Pancreas (tissue), 10 donors: ENCODE results near the gene FGD5. TPM values are rescaled to one million over a fixed set of nuclear protein-coding genes. Genes with fewer than 3 reads are reported as not detected.

Source experiments
- ATAC-seq, 4 donors: fragments of 200-7000 bp; cut with Tn5 transposase; one replicate each; pipeline versions ENCODE4 v1.8.0 to v1.9.1; 2020; ENCODE audit warnings: mild to moderate bottlenecking in 4 of 4, moderate library complexity in 4 of 4
- DNase-seq, 6 donors: peaks; one replicate each; pipeline ENCODE4 v3.0.0-alpha.2; 2020
- FAIRE-seq: peaks from 2 replicates; lab custom pipeline; 2012; peaks lifted over from hg19 to GRCh38; lab: Jason Lieb, UNC
- H3K27ac ChIP-seq, 4 donors: fragments of 200-600 bp; sonication (generic); 1 replicate in 3 of 4; 2 replicates in 1 of 4; pipeline versions ENCODE4 v1.5.0 to v1.8.0; 2020
- H3K27me3 ChIP-seq, 4 donors: fragments of 200-600 bp; one replicate each; pipeline ENCODE4 v1.8.0; 2021
- H3K36me3 ChIP-seq, 3 donors: fragments of 200-600 bp; sonication (generic) in 1 of 3; one replicate each; pipeline versions ENCODE4 v1.5.0 to v1.8.0; 2020 to 2021
- H3K4me1 ChIP-seq, 3 donors: fragments of 200-600 bp; one replicate each; pipeline ENCODE4 v1.8.0; 2021
- H3K4me3 ChIP-seq, 4 donors: fragments of 200-600 bp; sonication (generic) in 2 of 4; one replicate each; pipeline versions ENCODE4 v1.5.0 to v1.8.0; 2020 to 2021
- H3K9me3 ChIP-seq, 4 donors: fragments of 200-600 bp; one replicate each; pipeline ENCODE4 v1.8.0; 2021
- WGBS, 2 donors: extraction: QIAGEN DNeasy Blood & Tissue Kit; methylation state at CpG; one replicate each; pipeline ENCODE4 v1.1.7; 2013; 5-methylcytosine and 5-hydroxymethylcytosine counted together
- intact Hi-C, 3 donors: fragments of 100-400 bp; cut with DNase I; formaldehyde crosslinking; loops; one replicate each; pipeline versions ENCODE4 v1.11.1 to v1.14.2; 2022
- polyA plus RNA-seq, 2 donors: library from polyadenylated mRNA; stranded (reverse); fragments of 200-250 nt; gene quantifications; one replicate each; pipeline ENCODE4 v1.2.3, GENCODE V29; 2013
- total RNA-seq, 6 donors: library from RNA; stranded (reverse); fragmentation: NEBNext Ultra II Directional in 4 of 6; extraction: Animal tissue kit (Norgen Biotek cat#: 25700) in 4 of 6; gene quantifications; one replicate each; pipeline versions ENCODE4 v1.2.1 to v1.2.4, GENCODE V29; 2021 to 2023
- TF ChIP-seq, protein P1 (sequence below), 4 donors: fragments of 200-600 bp; sonication (generic) in 3 of 4; IDR thresholded peaks; one replicate each; pipeline versions ENCODE4 v1.5.0 to v1.8.0; 2021; ENCODE audit warnings: antibody characterized with exemption in 4 of 4
- donor health status: healthy with polysubstance abuse.
- donor health status: DM: no; HTN: no; CAD: no; lungs with moderate emphysema.
- donor health status: DM: no; HTN: no; CAD: no.
- donor health status: control.
- donor health status: control.
- donor health status: Bipolar disorder and iron deficiency.
- donor health status: DM: yes; HTN: yes; CAD: no.
- donor health status: DM: no; HTN: no; CAD: no.
- donor health status: DM: no; HTN: no; CAD: no.
- donor health status: DM: yes; HTN: yes; CAD: no.

FGD5 gene
- total and polyA plus RNA-seq, 8 donors: 2.2 to 7.1 (median 3.3) TPM

DNA sequence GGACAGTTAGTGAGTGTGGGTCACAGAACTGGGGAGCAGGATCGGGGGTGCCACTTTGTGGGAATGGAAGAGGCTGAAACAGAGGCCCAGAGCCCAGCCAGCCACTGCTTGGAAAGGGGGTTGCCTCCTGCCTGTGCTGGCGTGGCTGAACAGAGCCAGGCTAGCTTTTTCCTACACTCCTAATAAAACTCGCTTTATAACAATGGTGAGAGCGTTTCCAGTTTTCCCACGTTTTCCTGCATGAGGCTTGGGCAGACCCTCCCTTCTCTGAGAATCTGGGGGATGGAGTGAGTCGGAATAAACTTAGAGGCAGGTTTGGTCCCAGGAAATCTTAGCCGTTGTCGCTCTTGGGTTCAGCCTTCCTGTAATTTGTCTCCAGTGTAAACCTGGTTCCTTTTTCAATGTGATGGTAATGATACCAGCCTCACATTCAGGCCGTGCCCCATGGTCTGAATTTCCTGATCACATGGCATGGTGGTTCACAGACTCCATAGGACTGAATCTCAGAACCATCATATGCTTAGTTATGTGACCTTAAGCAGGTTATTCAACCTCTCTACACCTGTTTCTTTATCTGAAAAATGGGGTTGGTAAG, 6.5 kb upstream of the FGD5 start:
- Histone ChIP-seq H3K27me3 (peaks cover 0 to 8% (median 0%) of the 10 kb centered on the region in 4 donors), H3K9me3 (no peaks in the 10 kb centered on the region), H3K27ac (no peak overlapping the region), H3K4me3 (no peak overlapping the region), H3K4me1 (no peaks in the 10 kb centered on the region), H3K36me3 (no peaks in the 10 kb centered on the region)
- intact Hi-C loops: no loop called here
- WGBS, 2 donors: 49 to 59% methylated on average over 9 of the region's 9 CpGs
- FAIRE-seq: no peak
- ATAC-seq: no peak
- TF ChIP-seq, protein P1, sequence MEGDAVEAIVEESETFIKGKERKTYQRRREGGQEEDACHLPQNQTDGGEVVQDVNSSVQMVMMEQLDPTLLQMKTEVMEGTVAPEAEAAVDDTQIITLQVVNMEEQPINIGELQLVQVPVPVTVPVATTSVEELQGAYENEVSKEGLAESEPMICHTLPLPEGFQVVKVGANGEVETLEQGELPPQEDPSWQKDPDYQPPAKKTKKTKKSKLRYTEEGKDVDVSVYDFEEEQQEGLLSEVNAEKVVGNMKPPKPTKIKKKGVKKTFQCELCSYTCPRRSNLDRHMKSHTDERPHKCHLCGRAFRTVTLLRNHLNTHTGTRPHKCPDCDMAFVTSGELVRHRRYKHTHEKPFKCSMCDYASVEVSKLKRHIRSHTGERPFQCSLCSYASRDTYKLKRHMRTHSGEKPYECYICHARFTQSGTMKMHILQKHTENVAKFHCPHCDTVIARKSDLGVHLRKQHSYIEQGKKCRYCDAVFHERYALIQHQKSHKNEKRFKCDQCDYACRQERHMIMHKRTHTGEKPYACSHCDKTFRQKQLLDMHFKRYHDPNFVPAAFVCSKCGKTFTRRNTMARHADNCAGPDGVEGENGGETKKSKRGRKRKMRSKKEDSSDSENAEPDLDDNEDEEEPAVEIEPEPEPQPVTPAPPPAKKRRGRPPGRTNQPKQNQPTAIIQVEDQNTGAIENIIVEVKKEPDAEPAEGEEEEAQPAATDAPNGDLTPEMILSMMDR (IDR thresholded peaks at IDR 0.05): no peak
- DNase-seq: no peak

DNA sequence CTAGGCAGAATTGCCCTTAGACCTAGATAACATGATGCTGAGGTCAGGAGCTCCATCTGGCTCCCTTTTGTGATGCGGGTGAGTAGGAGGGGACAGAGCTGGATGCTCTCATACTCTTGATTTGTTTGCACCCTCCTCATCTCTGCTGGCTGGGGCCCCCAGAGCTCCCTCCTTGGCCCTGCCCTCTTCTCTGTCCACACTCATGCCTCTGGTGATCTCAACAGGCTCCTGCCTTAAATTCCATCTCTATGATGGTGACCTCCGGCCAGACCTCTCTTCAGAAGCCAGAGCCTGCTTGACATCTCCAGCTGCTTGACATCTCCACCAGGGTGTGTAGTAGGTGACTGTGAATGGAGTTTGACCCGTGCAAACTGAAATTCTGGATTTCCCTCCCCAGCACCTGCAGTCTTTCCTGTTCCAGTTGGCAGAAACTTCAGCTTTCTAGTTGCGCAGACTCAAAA, 4.3 kb upstream of the FGD5 start:
- no peaks in the 10 kb centered on the region for H3K36me3 ChIP-seq
- no peak for FAIRE-seq
- TF ChIP-seq, protein P1 (IDR thresholded peaks at IDR 0.05): no peak

DNA sequence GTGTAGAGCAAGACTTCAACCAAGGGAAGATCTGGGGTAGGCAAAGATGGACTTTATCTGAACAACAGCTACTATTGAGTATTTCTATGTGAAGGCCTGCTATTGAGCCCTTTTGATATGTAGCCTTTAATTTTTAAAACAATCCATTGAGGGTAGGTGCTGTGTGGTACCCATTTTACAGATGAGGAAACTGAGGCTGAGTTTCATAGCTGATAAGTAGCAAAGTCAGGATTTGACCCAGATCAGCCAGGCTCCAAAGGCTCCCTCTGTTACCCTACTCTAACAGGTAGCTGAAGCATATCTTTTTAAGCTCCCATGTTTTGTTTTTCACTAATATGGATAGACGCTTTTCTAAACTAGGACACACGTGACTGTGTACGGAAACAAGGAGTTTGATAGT, 2.4 kb upstream of the FGD5 start:
- H3K4me3 ChIP-seq: no peak overlapping the region
- H3K4me1 ChIP-seq: no peaks in the 10 kb centered on the region
- ATAC-seq: no peak
- DNase-seq: no peak
- TF ChIP-seq, protein P1 (IDR thresholded peaks at IDR 0.05): no peak
- H3K27me3 ChIP-seq: no peaks in the 10 kb centered on the region
- no peaks in the 10 kb centered on the region for H3K36me3 ChIP-seq
- no peak for FAIRE-seq
- 81 to 89% methylated on average over 3 of the region's 3 CpGs for WGBS, 2 donors
- H3K27ac ChIP-seq: no peak overlapping the region
- intact Hi-C loops: no loop called here
- H3K9me3 ChIP-seq: no peaks in the 10 kb centered on the region

More for the DNA sequence above, 4.3 kb upstream of the FGD5 start:
- no peaks in the 10 kb centered on the region for H3K9me3 ChIP-seq
- H3K27me3 ChIP-seq: peaks cover 0 to 8% (median 0%) of the 10 kb centered on the region in 4 donors
- no peak overlapping the region for H3K4me3 ChIP-seq
- WGBS, 2 donors: 39 to 46% methylated on average over 4 of the region's 4 CpGs
- DNase-seq (no peak), ATAC-seq (no peak)
- H3K4me1 ChIP-seq: no peaks in the 10 kb centered on the region
- H3K27ac ChIP-seq: no peak overlapping the region
- intact Hi-C loops: no loop called here

DNA sequence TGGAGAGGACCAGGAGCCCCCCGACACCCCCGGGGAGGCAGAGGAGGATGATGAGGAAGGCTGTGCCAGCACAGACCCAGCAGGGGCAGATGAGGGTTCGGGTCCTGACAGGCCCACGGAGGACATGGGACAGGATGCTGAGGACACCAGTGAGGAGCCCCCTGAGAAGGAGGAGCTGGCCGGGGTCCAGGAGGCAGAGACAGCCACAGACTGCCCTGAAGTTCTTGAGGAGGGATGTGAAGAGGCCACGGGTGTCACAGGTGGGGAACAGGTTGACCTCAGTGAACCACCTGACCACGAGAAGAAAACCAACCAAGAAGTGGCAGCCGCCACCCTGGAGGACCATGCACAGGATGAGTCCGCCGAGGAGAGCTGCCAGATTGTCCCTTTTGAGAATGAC, 909 bp downstream of the FGD5 start:
- intact Hi-C loops: no loop called here
- 55 to 74% methylated on average over 10 of the region's 10 CpGs for WGBS, 2 donors
- no peak for DNase-seq

DNA sequence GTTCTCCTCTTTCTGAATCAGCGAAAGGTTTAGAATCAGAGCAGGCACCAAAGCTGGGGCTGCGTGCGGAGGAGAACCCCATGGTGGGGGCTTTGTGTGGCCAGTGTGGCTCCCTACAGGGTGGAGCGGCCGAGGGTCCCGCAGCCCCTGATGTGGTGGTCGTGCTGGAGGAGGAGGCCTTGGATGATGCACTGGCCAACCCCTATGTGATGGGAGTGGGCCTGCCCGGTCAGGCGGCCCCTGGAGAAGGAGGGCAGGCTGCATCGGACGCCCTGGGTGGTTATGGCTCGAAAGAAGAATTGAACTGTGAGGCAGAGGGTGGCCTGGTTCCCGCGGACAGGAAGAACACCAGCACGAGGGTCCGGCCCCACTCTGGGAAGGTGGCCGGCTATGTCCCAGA, 1.4 kb downstream of the FGD5 start:
- no peaks in the 10 kb centered on the region for H3K4me1 ChIP-seq
- intact Hi-C loops: no loop called here
- H3K36me3 ChIP-seq: no peaks in the 10 kb centered on the region
- H3K4me3 ChIP-seq: no peak overlapping the region
- H3K27me3 ChIP-seq: no peaks in the 10 kb centered on the region
- ATAC-seq: no peak
- FAIRE-seq: no peak
- WGBS, 2 donors: 71 to 81% methylated on average over 17 of the region's 17 CpGs
- TF ChIP-seq, protein P1 (IDR thresholded peaks at IDR 0.05): no peak
- no peaks in the 10 kb centered on the region for H3K9me3 ChIP-seq
- DNase-seq: no peak
- no peak overlapping the region for H3K27ac ChIP-seq

More for the DNA sequence above, 909 bp downstream of the FGD5 start:
- ATAC-seq: no peak
- Histone ChIP-seq H3K27me3 (no peaks in the 10 kb centered on the region), H3K4me3 (no peak overlapping the region), H3K36me3 (no peaks in the 10 kb centered on the region), H3K4me1 (no peaks in the 10 kb centered on the region), H3K27ac (no peak overlapping the region), H3K9me3 (no peaks in the 10 kb centered on the region)
- TF ChIP-seq, protein P1 (IDR thresholded peaks at IDR 0.05): no peak
- FAIRE-seq: no peak
